ENCODE data around the gene BICD2.

The BICD2 gene

GRCh38 chr9:92726348-92726747, 38.3 kb downstream of the BICD2 start:
- no peak for DNase-seq

- no peak for DNase-seq
These were observed 38.9 kb downstream of the BICD2 start for GRCh38 chr9:92725766-92726165.

GRCh38 chr9:92725266-92725545, 39.4 kb downstream of the BICD2 start:
- no peak for DNase-seq

GRCh38 chr9:92724528-92725265, 39.9 kb downstream of the BICD2 start:
- DNase-seq = no peak

GRCh38 chr9:92723801-92724323, 40.8 kb downstream of the BICD2 start:
- no peak for DNase-seq

- no peak for DNase-seq
These were observed 41.4 kb downstream of the BICD2 start for GRCh38 chr9:92723299-92723625.

- DNase-seq = no peak
These were observed 42.0 kb downstream of the BICD2 start for GRCh38 chr9:92722386-92723298.

GRCh38 chr9:92721548-92721947, 43.1 kb downstream of the BICD2 start:
- DNase-seq = no peak

- no peak for DNase-seq
These were observed 43.7 kb downstream of the BICD2 start for GRCh38 chr9:92720807-92721535.

- DNase-seq = no peak
These were observed 44.3 kb downstream of the BICD2 start for GRCh38 chr9:92720209-92720765.

GRCh38 chr9:92719028-92719647, 45.5 kb downstream of the BICD2 start:
- no peak for DNase-seq

GRCh38 chr9:92718086-92719001, 46.3 kb downstream of the BICD2 start:
- no peak for DNase-seq

GRCh38 chr9:92717201-92718085, 47.2 kb downstream of the BICD2 start:
- DNase-seq = no peak

- no peak for DNase-seq
These were observed 48.1 kb downstream of the BICD2 start for GRCh38 chr9:92716557-92716956.

GRCh38 chr9:92715488-92716231, 49.0 kb downstream of the BICD2 start:
- DNase-seq = no peak

- no peak for DNase-seq
These were observed 49.7 kb downstream of the BICD2 start for GRCh38 chr9:92714787-92715487.

GRCh38 chr9:92714016-92714415, 50.6 kb downstream of the BICD2 start:
- no peak for DNase-seq

GRCh38 chr9:92713528-92713927, 51.1 kb downstream of the BICD2 start:
- DNase-seq = no peak

- DNase-seq = no peak
These were observed 51.9 kb downstream of the BICD2 start for GRCh38 chr9:92712767-92713166.
